ENCODE data around the gene CYP4B1. TPM values are rescaled to one million over a fixed set of nuclear protein-coding genes. Genes with fewer than 3 reads are reported as not detected.
A peak's percentile ranks its signal among the peaks of the same experiment; 100 is the strongest.

The CYP4B1 gene
- total RNA-seq, 1 donor from 2014 or later = 11.5 TPM

- peak overlapping the region; percentile 67 for H3K4me3 ChIP-seq
- no peak for TF ChIP-seq CTCF (IDR thresholded peaks at IDR 0.05; ENCODE audit: borderline replicate concordance)
- H3K9me3 ChIP-seq (replicated peaks) = peaks cover 3% of the 10 kb centered on the region
- peak overlapping the region; percentile 97 for H3K27ac ChIP-seq (replicated peaks)
- no peaks in the 10 kb centered on the region for H3K36me3 ChIP-seq
- intact Hi-C loops (cut with micrococcal nuclease) = no loop called here
- peaks cover 81% of the 10 kb centered on the region for H3K4me1 ChIP-seq
- peak; percentile 61 for DNase-seq
- H3K27me3 ChIP-seq (ENCODE audit: low read depth) = no peaks in the 10 kb centered on the region
Observed at GRCh38 chr1:46804027-46804889, 5.4 kb downstream of the CYP4B1 start.

- DNase-seq = no peak
- Histone ChIP-seq H3K4me3 (peak overlapping the region; percentile 67), H3K9me3 (replicated peaks) (peaks cover 8% of the 10 kb centered on the region), H3K27ac (replicated peaks) (peak overlapping the region; percentile 97), H3K36me3 (no peaks in the 10 kb centered on the region), H3K27me3 (ENCODE audit: low read depth) (no peaks in the 10 kb centered on the region), H3K4me1 (peaks cover 82% of the 10 kb centered on the region)
- TF ChIP-seq CTCF (IDR thresholded peaks at IDR 0.05; ENCODE audit: borderline replicate concordance) = no peak
- intact Hi-C loops (cut with micrococcal nuclease) = no loop called here
Observed at GRCh38 chr1:46804926-46805325, 6.1 kb downstream of the CYP4B1 start.

- no peak for DNase-seq
- Histone ChIP-seq H3K9me3 (replicated peaks) (peaks cover 8% of the 10 kb centered on the region), H3K36me3 (no peaks in the 10 kb centered on the region), H3K27ac (replicated peaks) (peak overlapping the region; percentile 97), H3K4me1 (peaks cover 84% of the 10 kb centered on the region), H3K27me3 (ENCODE audit: low read depth) (no peaks in the 10 kb centered on the region), H3K4me3 (peak overlapping the region; percentile 67)
- no peak for TF ChIP-seq CTCF (IDR thresholded peaks at IDR 0.05; ENCODE audit: borderline replicate concordance)
- intact Hi-C loops (cut with micrococcal nuclease) = no loop called here
Observed at GRCh38 chr1:46805755-46806154, 6.9 kb downstream of the CYP4B1 start.

- Histone ChIP-seq H3K9me3 (replicated peaks) (peaks cover 8% of the 10 kb centered on the region), H3K4me3 (peak overlapping the region; percentile 67), H3K36me3 (peaks cover 6% of the 10 kb centered on the region), H3K4me1 (peaks cover 86% of the 10 kb centered on the region), H3K27ac (replicated peaks) (peak overlapping the region; percentile 97), H3K27me3 (ENCODE audit: low read depth) (no peaks in the 10 kb centered on the region)
- intact Hi-C loops (cut with micrococcal nuclease) = no loop called here
- DNase-seq = peak; percentile 79
- TF ChIP-seq CTCF (IDR thresholded peaks at IDR 0.05; ENCODE audit: borderline replicate concordance) = no peak
Observed at GRCh38 chr1:46806196-46807020, 7.6 kb downstream of the CYP4B1 start.

GRCh38 chr1:46807046-46807972 lies 8.5 kb downstream of the CYP4B1 start:
- H3K27ac ChIP-seq (replicated peaks) = peak overlapping the region; percentile 97
- peaks cover 86% of the 10 kb centered on the region for H3K4me1 ChIP-seq
- no peaks in the 10 kb centered on the region for H3K27me3 ChIP-seq (ENCODE audit: low read depth)
- no peak for DNase-seq
- H3K9me3 ChIP-seq (replicated peaks) = peaks cover 8% of the 10 kb centered on the region
- H3K4me3 ChIP-seq = peak overlapping the region; percentile 22
- TF ChIP-seq CTCF (IDR thresholded peaks at IDR 0.05; ENCODE audit: borderline replicate concordance) = no peak
- intact Hi-C loops (cut with micrococcal nuclease) = no loop called here
- peaks cover 9% of the 10 kb centered on the region for H3K36me3 ChIP-seq
